H9 (cell line): Measurements from ENCODE around the gene TM6SF1. TPM values are rescaled to one million over a fixed set of nuclear protein-coding genes. Genes with fewer than 3 reads are reported as not detected.

ENCODE experiments used
- DNase-seq: peaks from one replicate; pipeline ENCODE4 v3.0.0-alpha.2; 2017
- H2AFZ ChIP-seq: one replicate; pipeline ENCODE4 v1.6.1; 2013; ENCODE audit warnings: mild to moderate bottlenecking, low read length, control low read depth, moderate library complexity
- H2AK5ac ChIP-seq: 2 replicates; pipeline ENCODE4 v1.6.1; 2013; ENCODE audit warnings: low read length, control low read depth, mixed read lengths; ENCODE audit not compliant: insufficient read length
- H2BK120ac ChIP-seq: one replicate; pipeline ENCODE4 v1.6.1; 2013; ENCODE audit warnings: low read depth, mild to moderate bottlenecking, low read length, control low read depth, inconsistent platforms; ENCODE audit not compliant: poor library complexity, severe bottlenecking
- H2BK12ac ChIP-seq: 2 replicates; pipeline ENCODE4 v1.6.1; 2013; ENCODE audit warnings: low read length, control low read depth, mixed read lengths, low read depth; ENCODE audit not compliant: insufficient read length
- H2BK15ac ChIP-seq: 2 replicates; pipeline ENCODE4 v1.6.1; 2013; ENCODE audit warnings: low read depth, low read length, control low read depth
- H2BK20ac ChIP-seq: one replicate; pipeline ENCODE4 v1.6.1; 2013; ENCODE audit warnings: low read depth, mild to moderate bottlenecking, low read length, control low read depth, inconsistent platforms; ENCODE audit not compliant: poor library complexity, severe bottlenecking
- H2BK5ac ChIP-seq: 2 replicates; pipeline ENCODE4 v1.6.1; 2013; ENCODE audit warnings: low read length, control low read depth, mixed read lengths; ENCODE audit not compliant: insufficient read length
- H3K14ac ChIP-seq: 2 replicates; pipeline ENCODE4 v1.6.1; 2013; ENCODE audit warnings: low read length, control low read depth; ENCODE audit not compliant: insufficient read depth
- H3K18ac ChIP-seq: 2 replicates; pipeline ENCODE4 v1.6.1; 2013; ENCODE audit warnings: low read depth, mild to moderate bottlenecking, mixed read lengths, low read length, control low read depth; ENCODE audit not compliant: insufficient read length
- H3K23ac ChIP-seq: 2 replicates; pipeline ENCODE4 v1.6.1; 2013; ENCODE audit warnings: low read length, control low read depth, mixed read lengths, low read depth; ENCODE audit not compliant: insufficient read length
- H3K23me2 ChIP-seq: 2 replicates; pipeline ENCODE4 v1.6.1; 2013; ENCODE audit warnings: low read depth, mild to moderate bottlenecking, mixed read lengths, low read length, control low read depth; ENCODE audit not compliant: insufficient read length, poor library complexity, severe bottlenecking
- H3K27ac ChIP-seq: 2 replicates; pipeline ENCODE4 v1.5.1; 2013; ENCODE audit warnings: low read length, control low read depth, mixed read lengths, low read depth; ENCODE audit not compliant: insufficient read length
- H3K27me3 ChIP-seq: 2 replicates; pipeline ENCODE4 v1.6.1; 2013; ENCODE audit warnings: low read length, control low read depth, inconsistent platforms; ENCODE audit not compliant: insufficient read depth
- H3K4ac ChIP-seq: 2 replicates; pipeline ENCODE4 v1.6.1; 2013; ENCODE audit warnings: low read depth, mild to moderate bottlenecking, control low read depth, inconsistent platforms, low read length, moderate library complexity
- H3K4me1 ChIP-seq: 2 replicates; pipeline ENCODE4 v1.6.1; 2013; ENCODE audit warnings: low read length, control low read depth, inconsistent platforms; ENCODE audit not compliant: insufficient read depth
- H3K4me2 ChIP-seq: 2 replicates; pipeline ENCODE4 v1.6.1; 2013; ENCODE audit warnings: low read length, control low read depth, mixed read lengths; ENCODE audit not compliant: insufficient read length, insufficient read depth
- H3K56ac ChIP-seq: 2 replicates; pipeline ENCODE4 v1.6.1; 2013; ENCODE audit warnings: low read depth, mild to moderate bottlenecking, mixed read lengths, low read length, control low read depth; ENCODE audit not compliant: insufficient read length
- H3K79me1 ChIP-seq: 2 replicates; pipeline ENCODE4 v1.6.1; 2013; ENCODE audit warnings: low read depth, mild to moderate bottlenecking, moderate library complexity, low read length, control low read depth, inconsistent platforms; ENCODE audit not compliant: insufficient read depth, poor library complexity, severe bottlenecking
- H3K79me2 ChIP-seq: 2 replicates; pipeline ENCODE4 v1.6.1; 2013; ENCODE audit warnings: low read length, control low read depth, inconsistent platforms; ENCODE audit not compliant: insufficient read depth
- H3K9ac ChIP-seq: 2 replicates; pipeline ENCODE4 v1.6.1; 2013; ENCODE audit warnings: low read length, control low read depth, mixed read lengths; ENCODE audit not compliant: insufficient read length; ENCODE audit errors: extremely low read depth
- H3K9me3 ChIP-seq: one replicate; pipeline ENCODE4 v1.6.1; 2013; ENCODE audit warnings: low read depth, low read length, inconsistent platforms; ENCODE audit not compliant: control insufficient read depth
- H3T11ph ChIP-seq: one replicate; pipeline ENCODE4 v1.6.1; 2013; ENCODE audit warnings: mild to moderate bottlenecking, low read length, control low read depth, inconsistent platforms
- H4K20me1 ChIP-seq: one replicate; pipeline ENCODE4 v1.6.1; 2013; ENCODE audit not compliant: control insufficient read depth, insufficient read length, insufficient read depth
- H4K5ac ChIP-seq: 2 replicates; pipeline ENCODE4 v1.6.1; 2013; ENCODE audit warnings: low read depth, mild to moderate bottlenecking, mixed read lengths, low read length, control low read depth; ENCODE audit not compliant: insufficient read length
- H4K8ac ChIP-seq: replicated peaks from 2 replicates; pipeline ENCODE4 v1.6.1; 2013; ENCODE audit warnings: low read length, control low read depth, mixed read lengths, low read depth; ENCODE audit not compliant: insufficient read length
- H4K91ac ChIP-seq: 2 replicates; pipeline ENCODE4 v1.6.1; 2013; ENCODE audit warnings: low read depth, mild to moderate bottlenecking, moderate library complexity, mixed read lengths, low read length, control low read depth; ENCODE audit not compliant: insufficient read length
- H3K27ac Mint-ChIP-seq, 3 experiments: 2 replicates in 2 of 3; 3 replicates in 1 of 3; pipeline ENCODE4 v1.8.0; 2020 to 2021; ENCODE audit warnings: mixed read lengths in 3 of 3, mild to moderate bottlenecking in 1 of 3, moderate library complexity in 1 of 3
- H3K27me3 Mint-ChIP-seq: 2 replicates; pipeline ENCODE4 v1.8.0; 2021; ENCODE audit warnings: low read depth, mild to moderate bottlenecking, moderate library complexity, mixed read lengths
- H3K36me3 Mint-ChIP-seq, 3 experiments: 2 replicates in 2 of 3; 3 replicates in 1 of 3; pipeline ENCODE4 v1.8.0; 2020 to 2021; ENCODE audit warnings: low read depth in 3 of 3, mixed read lengths in 3 of 3; ENCODE audit not compliant: insufficient read depth in 1 of 3
- H3K4me1 Mint-ChIP-seq, 2 experiments: 2 replicates each; pipeline ENCODE4 v1.8.0; 2020; ENCODE audit warnings: mixed read lengths in 2 of 2
- H3K4me3 Mint-ChIP-seq, 2 experiments: 2 replicates in 1 of 2; 3 replicates in 1 of 2; pipeline ENCODE4 v1.8.0; 2020 to 2021; ENCODE audit warnings: mild to moderate bottlenecking in 2 of 2, mixed read lengths in 2 of 2, moderate library complexity in 1 of 2
- H3K9me3 Mint-ChIP-seq, 2 experiments: 2 replicates in 1 of 2; 3 replicates in 1 of 2; pipeline ENCODE4 v1.8.0; 2020; ENCODE audit warnings: mild to moderate bottlenecking in 2 of 2, mixed read lengths in 2 of 2, moderate library complexity in 1 of 2
- CTCF ChIP-seq: fragments of 200-600 bp; sonication (generic); conservative IDR thresholded peaks from 3 replicates; pipeline ENCODE4 v1.8.0; 2021; ENCODE audit warnings: antibody characterized with exemption, mild to moderate bottlenecking
- WGBS: extraction: QIAGEN DNeasy Blood & Tissue Kit; methylation state at CpG from one replicate; pipeline ENCODE4 v1.1.7; 2013; ENCODE audit warnings: missing lambda C conversion rate, low lambda C conversion rate, mixed read lengths; ENCODE audit not compliant: insufficient read length; ENCODE audit errors: extremely low coverage; 5-methylcytosine and 5-hydroxymethylcytosine counted together
- total RNA-seq: library from RNA; stranded (reverse); gene quantifications from 2 replicates; pipeline ENCODE4 v1.2.1, GENCODE V29; 2021

TM6SF1 gene
- total RNA-seq, 1 experiment from 2014 or later = 0.96 TPM

- Histone ChIP-seq H4K8ac (no peak overlapping the region), H4K20me1 (no peaks in the 10 kb centered on the region), H2BK5ac (no peak overlapping the region), H4K5ac (no peak overlapping the region), H3K9me3 (no peaks in the 10 kb centered on the region), H2BK20ac (no peak overlapping the region), H3K27me3 (no peaks in the 10 kb centered on the region), H3K9ac (no peak overlapping the region), H3K79me2 (peaks cover 39% of the 10 kb centered on the region; the same call in 1 of the 2 replicates), H2BK120ac (no peak overlapping the region), H3K14ac (no peak overlapping the region), H2BK15ac (no peak overlapping the region), H3K18ac (no peak overlapping the region), H3K4ac (no peak overlapping the region), H3K23me2 (peaks cover 6% of the 10 kb centered on the region), H2BK12ac (no peak overlapping the region), H3T11ph (no peak overlapping the region), H4K91ac (no peak overlapping the region), H3K4me1 (peaks cover 8% of the 10 kb centered on the region; the same call in 1 of the 2 replicates), H2AK5ac (no peak overlapping the region), H3K79me1 (peaks cover 7% of the 10 kb centered on the region), H2AFZ (no peak overlapping the region), H3K23ac (no peak overlapping the region), H3K4me2 (no peak overlapping the region), H3K27ac (no peak overlapping the region), H3K56ac (no peak overlapping the region)
- Mint-ChIP-seq H3K4me3 (no peak overlapping the region), H3K27ac (no peak overlapping the region), H3K9me3 (no peaks in the 10 kb centered on the region), H3K36me3 (peaks cover 0 to 3% (median 0%) of the 10 kb centered on the region in 3 experiments; a peak in 3 of 7 replicates), H3K27me3 (no peaks in the 10 kb centered on the region), H3K4me1 (peaks cover 14% of the 10 kb centered on the region in 2 experiments)
- no peak for DNase-seq
- no peak for TF ChIP-seq CTCF
- WGBS = no CpG with 5 or more reads among the region's 3 CpGs
Measured at GRCh38 chr15:83062768-83063180, 44.7 kb upstream of the TM6SF1 start.
